Measurements from ENCODE around the gene PSTPIP2. TPM values are rescaled to one million over a fixed set of nuclear protein-coding genes. Genes with fewer than 3 reads are reported as not detected.
A peak's percentile ranks its signal among the peaks of the same experiment; 100 is the strongest.

The PSTPIP2 gene
- total RNA-seq, 2 donors from 2014 or later = 3.0 to 3.8 TPM

DNA sequence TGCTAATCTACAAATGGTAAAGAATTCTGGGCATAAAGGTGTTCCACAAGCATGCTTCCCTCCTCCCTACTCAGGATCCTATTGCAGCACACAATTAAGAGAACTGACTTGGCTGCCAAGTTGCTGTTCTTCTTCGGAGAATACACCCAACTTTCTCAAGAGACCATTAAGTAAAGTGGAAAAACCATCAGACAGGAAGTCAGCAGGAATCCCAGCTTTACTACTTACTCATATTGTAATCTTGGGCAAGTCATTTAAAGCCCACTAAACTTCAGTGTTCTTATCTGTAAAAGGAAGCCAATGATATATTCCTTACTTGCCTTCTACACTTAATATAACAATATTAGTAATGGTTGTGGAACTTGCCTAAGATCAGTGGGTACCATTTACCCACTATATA lies 37.8 kb downstream of the PSTPIP2 start:
- TF ChIP-seq, protein P1, sequence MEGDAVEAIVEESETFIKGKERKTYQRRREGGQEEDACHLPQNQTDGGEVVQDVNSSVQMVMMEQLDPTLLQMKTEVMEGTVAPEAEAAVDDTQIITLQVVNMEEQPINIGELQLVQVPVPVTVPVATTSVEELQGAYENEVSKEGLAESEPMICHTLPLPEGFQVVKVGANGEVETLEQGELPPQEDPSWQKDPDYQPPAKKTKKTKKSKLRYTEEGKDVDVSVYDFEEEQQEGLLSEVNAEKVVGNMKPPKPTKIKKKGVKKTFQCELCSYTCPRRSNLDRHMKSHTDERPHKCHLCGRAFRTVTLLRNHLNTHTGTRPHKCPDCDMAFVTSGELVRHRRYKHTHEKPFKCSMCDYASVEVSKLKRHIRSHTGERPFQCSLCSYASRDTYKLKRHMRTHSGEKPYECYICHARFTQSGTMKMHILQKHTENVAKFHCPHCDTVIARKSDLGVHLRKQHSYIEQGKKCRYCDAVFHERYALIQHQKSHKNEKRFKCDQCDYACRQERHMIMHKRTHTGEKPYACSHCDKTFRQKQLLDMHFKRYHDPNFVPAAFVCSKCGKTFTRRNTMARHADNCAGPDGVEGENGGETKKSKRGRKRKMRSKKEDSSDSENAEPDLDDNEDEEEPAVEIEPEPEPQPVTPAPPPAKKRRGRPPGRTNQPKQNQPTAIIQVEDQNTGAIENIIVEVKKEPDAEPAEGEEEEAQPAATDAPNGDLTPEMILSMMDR (IDR thresholded peaks at IDR 0.05) = no peak
- Histone ChIP-seq H3K27ac (no peak overlapping the region), H3K27me3 (no peaks in the 10 kb centered on the region), H3K9me3 (no peaks in the 10 kb centered on the region), H3K9ac (ENCODE audit: low read depth in 2 of 2, low read length in 2 of 2) (no peak overlapping the region), H3K4me3 (no peak overlapping the region), H3K4me1 (no peaks in the 10 kb centered on the region), H3K36me3 (no peaks in the 10 kb centered on the region)
- DNase-seq = no peak
- intact Hi-C loops (cut with DNase I) = no loop called here

GRCh38 chr18:46031741-46032140 lies 40.3 kb downstream of the PSTPIP2 start:
- Histone ChIP-seq H3K4me3 (no peak overlapping the region), H3K27me3 (no peaks in the 10 kb centered on the region), H3K4me1 (no peaks in the 10 kb centered on the region), H3K9me3 (no peaks in the 10 kb centered on the region), H3K9ac (ENCODE audit: low read depth in 2 of 2, low read length in 2 of 2) (no peak overlapping the region), H3K36me3 (no peaks in the 10 kb centered on the region), H3K27ac (no peak overlapping the region)
- TF ChIP-seq, protein P1 (IDR thresholded peaks at IDR 0.05) = no peak
- no peak for DNase-seq
- intact Hi-C loops (cut with DNase I) = no loop called here

- DNase-seq = no peak
- Histone ChIP-seq H3K4me3 (peak overlapping the region; percentile 57), H3K4me1 (no peaks in the 10 kb centered on the region), H3K36me3 (no peaks in the 10 kb centered on the region), H3K27ac (no peak overlapping the region), H3K9me3 (no peaks in the 10 kb centered on the region), H3K9ac (ENCODE audit: low read depth in 2 of 2, low read length in 2 of 2) (peak overlapping the region; percentile 21 to 39), H3K27me3 (no peaks in the 10 kb centered on the region)
- intact Hi-C loops (cut with DNase I) = no loop called here
- TF ChIP-seq, protein P1 (IDR thresholded peaks at IDR 0.05) = no peak
Observed at GRCh38 chr18:46028536-46028891, 43.5 kb downstream of the PSTPIP2 start.

- DNase-seq = no peak
- no peak overlapping the region for H3K27ac ChIP-seq
- no peak overlapping the region for H3K4me3 ChIP-seq
Observed at GRCh38 chr18:46019936-46020335, 52.1 kb downstream of the PSTPIP2 start.

DNA sequence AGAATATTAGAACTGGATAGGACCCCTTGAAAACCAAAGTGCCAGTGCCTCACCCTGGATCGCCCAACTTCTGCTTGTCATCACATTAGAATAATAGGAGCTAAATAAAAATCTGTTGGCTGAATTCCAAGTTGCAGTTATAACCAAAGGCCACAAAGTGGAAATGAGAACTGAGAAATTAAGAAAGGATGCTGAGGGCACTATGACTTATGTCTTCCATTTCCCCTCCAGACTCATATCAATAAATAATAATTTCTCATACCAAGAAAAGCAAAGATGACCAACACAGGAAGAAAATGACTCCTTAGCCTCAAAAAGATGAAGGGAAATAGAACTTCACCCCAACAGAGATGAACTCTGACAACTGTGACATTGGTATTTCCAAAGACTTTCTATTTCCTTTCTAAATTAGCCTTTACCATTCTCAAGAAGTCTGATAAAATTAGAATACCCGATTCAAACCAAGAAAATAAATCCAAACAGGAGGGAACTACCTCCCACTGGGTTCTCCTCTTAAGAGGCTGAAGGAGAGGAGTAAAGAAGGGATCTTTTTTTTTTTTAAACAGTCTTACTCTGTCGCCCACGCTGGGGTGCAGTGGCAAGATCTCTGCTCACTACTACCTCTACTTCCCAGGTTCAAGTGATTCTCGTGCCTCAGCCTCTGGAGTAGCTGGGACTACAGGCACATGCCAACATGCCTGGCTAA lies 58.4 kb downstream of the PSTPIP2 start:
- H3K36me3 ChIP-seq = no peaks in the 10 kb centered on the region
- H3K9ac ChIP-seq (ENCODE audit: low read depth in 2 of 2, low read length in 2 of 2) = no peak overlapping the region
- TF ChIP-seq, protein P1 (IDR thresholded peaks at IDR 0.05) = no peak
- no peaks in the 10 kb centered on the region for H3K4me1 ChIP-seq
- H3K27me3 ChIP-seq = no peaks in the 10 kb centered on the region
- intact Hi-C loops (cut with DNase I) = no loop called here
- no peak for DNase-seq
- H3K4me3 ChIP-seq = no peak overlapping the region
- H3K9me3 ChIP-seq = no peaks in the 10 kb centered on the region
- no peak overlapping the region for H3K27ac ChIP-seq

More at GRCh38 chr18:46019936-46020335, 52.1 kb downstream of the PSTPIP2 start:
- Histone ChIP-seq H3K4me1 (no peaks in the 10 kb centered on the region), H3K36me3 (no peaks in the 10 kb centered on the region), H3K9ac (ENCODE audit: low read depth in 2 of 2, low read length in 2 of 2) (no peak overlapping the region), H3K9me3 (no peaks in the 10 kb centered on the region), H3K27me3 (no peaks in the 10 kb centered on the region)
- TF ChIP-seq, protein P1 (IDR thresholded peaks at IDR 0.05) = no peak
- intact Hi-C loops (cut with DNase I) = no loop called here
